Measurements from ENCODE around the gene NPR3. TPM values are rescaled to one million over a fixed set of nuclear protein-coding genes. Genes with fewer than 3 reads are reported as not detected.
"Not testable (repeated sequence)": the region's sequence is repeated elsewhere in the genome, so short reads cannot be mapped to it uniquely, and the experiment has no call there.

Gene NPR3
- polyA plus RNA-seq, 1 donor (not counting 4 experiments of a cell fraction or from before 2014, with no cell fraction given) = 0.12 TPM

GRCh38 chr5:32803656-32804055 lies 92.5 kb downstream of the NPR3 start:
- dilution Hi-C loops (cut with MboI; ENCODE audit: extremely low pct_ligation_motif_present, low sequenced_read_pairs) = no loop called here
- Histone ChIP-seq H3K9me1 (ENCODE audit: control insufficient read depth, extremely low read depth, insufficient read depth, low read length) (no peaks in the 10 kb centered on the region), H3K9me3 (ENCODE audit: control insufficient read depth, low read depth, low read length) (no peaks in the 10 kb centered on the region), H3K9ac (ENCODE audit: control insufficient read depth, extremely low read depth, insufficient read depth, low read length) (no peak overlapping the region), H3K36me3 (ENCODE audit: control insufficient read depth in 2 of 2, extremely low read depth in 1 of 2, insufficient read depth in 2 of 2, low read length in 2 of 2) (no peaks in the 10 kb centered on the region), H3K27ac (ENCODE audit: control insufficient read depth, insufficient read depth, low read length) (no peak overlapping the region), H3K4me2 (ENCODE audit: control insufficient read depth, extremely low read depth, insufficient read depth, low read depth, low read length) (no peak overlapping the region), H2AFZ (ENCODE audit: control insufficient read depth, low read length) (no peak overlapping the region), H3K4me3 (ENCODE audit: control insufficient read depth in 2 of 3, extremely low read depth in 1 of 3, insufficient read depth in 2 of 3, low read depth in 1 of 3, low read length in 3 of 3) (no peak overlapping the region), H3K4me1 (ENCODE audit: control insufficient read depth, extremely low read depth, insufficient read depth, low read length) (no peaks in the 10 kb centered on the region), H3K79me2 (ENCODE audit: control insufficient read depth, insufficient read depth, low read length) (no peaks in the 10 kb centered on the region), H3K27me3 (ENCODE audit: control insufficient read depth, extremely low read depth, insufficient read depth, low read length) (no peaks in the 10 kb centered on the region), H4K20me1 (ENCODE audit: control insufficient read depth, extremely low read depth, insufficient read depth, low read length) (no peaks in the 10 kb centered on the region)
- FAIRE-seq = no peak
- TF ChIP-seq CTCF (optimal IDR thresholded peaks at IDR 0.05 in 1 of 3, IDR thresholded peaks at IDR 0.05 in 1 of 3, conservative IDR thresholded peaks at IDR 0.05 in 1 of 3; ENCODE audit: extremely low read depth in 1 of 3, insufficient read depth in 2 of 3, low read length in 3 of 3) = no peak
- no peak for TF ChIP-seq EZH2 (IDR thresholded peaks at IDR 0.05; ENCODE audit: low read length)
- no peak for DNase-seq (ENCODE audit: low read depth, low spot score)

- H3K79me2 ChIP-seq (ENCODE audit: control insufficient read depth, insufficient read depth, low read length); H3K4me3 ChIP-seq (ENCODE audit: control insufficient read depth in 2 of 3, extremely low read depth in 1 of 3, insufficient read depth in 2 of 3, low read depth in 1 of 3, low read length in 3 of 3); H3K27me3 ChIP-seq (ENCODE audit: control insufficient read depth, extremely low read depth, insufficient read depth, low read length); DNase-seq (ENCODE audit: low read depth, low spot score); FAIRE-seq; H3K36me3 ChIP-seq (ENCODE audit: control insufficient read depth in 2 of 2, extremely low read depth in 1 of 2, insufficient read depth in 2 of 2, low read length in 2 of 2); dilution Hi-C loops (cut with MboI; ENCODE audit: extremely low pct_ligation_motif_present, low sequenced_read_pairs); H3K27ac ChIP-seq (ENCODE audit: control insufficient read depth, insufficient read depth, low read length); H3K4me1 ChIP-seq (ENCODE audit: control insufficient read depth, extremely low read depth, insufficient read depth, low read length); H2AFZ ChIP-seq (ENCODE audit: control insufficient read depth, low read length); H4K20me1 ChIP-seq (ENCODE audit: control insufficient read depth, extremely low read depth, insufficient read depth, low read length); H3K9me3 ChIP-seq (ENCODE audit: control insufficient read depth, low read depth, low read length); H3K9ac ChIP-seq (ENCODE audit: control insufficient read depth, extremely low read depth, insufficient read depth, low read length); H3K4me2 ChIP-seq (ENCODE audit: control insufficient read depth, extremely low read depth, insufficient read depth, low read depth, low read length); H3K9me1 ChIP-seq (ENCODE audit: control insufficient read depth, extremely low read depth, insufficient read depth, low read length): not testable (repeated sequence)
Measured at GRCh38 chr5:32805462-32805861, 94.3 kb downstream of the NPR3 start.

- Histone ChIP-seq H3K27ac (ENCODE audit: control insufficient read depth, insufficient read depth, low read length) (no peak overlapping the region), H2AFZ (ENCODE audit: control insufficient read depth, low read length) (no peak overlapping the region)
- dilution Hi-C loops (cut with MboI; ENCODE audit: extremely low pct_ligation_motif_present, low sequenced_read_pairs) = no loop called here
Measured at GRCh38 chr5:32805971-32806638, 95.0 kb downstream of the NPR3 start.

More at GRCh38 chr5:32805971-32806638, 95.0 kb downstream of the NPR3 start:
- Histone ChIP-seq H3K27me3 (ENCODE audit: control insufficient read depth, extremely low read depth, insufficient read depth, low read length) (no peaks in the 10 kb centered on the region), H3K36me3 (ENCODE audit: control insufficient read depth in 2 of 2, extremely low read depth in 1 of 2, insufficient read depth in 2 of 2, low read length in 2 of 2) (no peaks in the 10 kb centered on the region), H3K9me1 (ENCODE audit: control insufficient read depth, extremely low read depth, insufficient read depth, low read length) (no peaks in the 10 kb centered on the region), H4K20me1 (ENCODE audit: control insufficient read depth, extremely low read depth, insufficient read depth, low read length) (no peaks in the 10 kb centered on the region), H3K4me3 (ENCODE audit: control insufficient read depth in 2 of 3, extremely low read depth in 1 of 3, insufficient read depth in 2 of 3, low read depth in 1 of 3, low read length in 3 of 3) (no peak overlapping the region), H3K9me3 (ENCODE audit: control insufficient read depth, low read depth, low read length) (no peaks in the 10 kb centered on the region), H3K9ac (ENCODE audit: control insufficient read depth, extremely low read depth, insufficient read depth, low read length) (no peak overlapping the region), H3K4me1 (ENCODE audit: control insufficient read depth, extremely low read depth, insufficient read depth, low read length) (no peaks in the 10 kb centered on the region), H3K4me2 (ENCODE audit: control insufficient read depth, extremely low read depth, insufficient read depth, low read depth, low read length) (peak overlapping the region; percentile 4), H3K79me2 (ENCODE audit: control insufficient read depth, insufficient read depth, low read length) (no peaks in the 10 kb centered on the region)
- DNase-seq (ENCODE audit: low read depth, low spot score) (no peak), FAIRE-seq (peak; percentile 59)
- TF ChIP-seq EZH2 (IDR thresholded peaks at IDR 0.05; ENCODE audit: low read length) (no peak), CTCF (optimal IDR thresholded peaks at IDR 0.05 in 1 of 3, IDR thresholded peaks at IDR 0.05 in 1 of 3, conservative IDR thresholded peaks at IDR 0.05 in 1 of 3; ENCODE audit: extremely low read depth in 1 of 3, insufficient read depth in 2 of 3, low read length in 3 of 3) (no peak)

Data from keratinocyte (primary cell).